HL-60 (cell line): Measurements from ENCODE around the gene MLYCD.

Experiments used
- DNase-seq, 2 experiments: peaks; one replicate each; pipeline ENCODE4 v3.0.0-alpha.2; 2010 to 2020; ENCODE audit warnings: low read depth in 1 of 2, low spot score in 1 of 2
- H3K27ac ChIP-seq: fragments of 250-450 bp; sonication (Bioruptor Pico); replicated peaks from 2 replicates; pipeline ENCODE4 v1.5.1; 2020; ENCODE audit warnings: mild to moderate bottlenecking, moderate library complexity
- H3K27me3 ChIP-seq: fragments of 250-450 bp; sonication (Bioruptor Pico); 2 replicates; pipeline ENCODE4 v1.5.1; 2021; ENCODE audit warnings: mild to moderate bottlenecking, moderate library complexity; ENCODE audit not compliant: insufficient read depth, poor library complexity, severe bottlenecking
- H3K4me3 ChIP-seq: replicated peaks from 2 replicates; pipeline ENCODE4 v1.5.1; 2011; ENCODE audit warnings: mild to moderate bottlenecking, control low read depth, low read length; ENCODE audit not compliant: insufficient read depth
- GABPA ChIP-seq: IDR thresholded peaks from 2 replicates; pipeline ENCODE4 v1.6.1; 2012; ENCODE audit warnings: low read depth
- POLR2AphosphoS5 ChIP-seq: IDR thresholded peaks from 2 replicates; pipeline ENCODE4 v1.6.1; 2012; ENCODE audit warnings: low read depth
- SPI1 ChIP-seq: IDR thresholded peaks from 2 replicates; pipeline ENCODE4 v1.6.1; 2012; ENCODE audit warnings: low read depth, mild to moderate bottlenecking, borderline replicate concordance
- TF ChIP-seq, protein P1 (sequence below): IDR thresholded peaks from one replicate; pipeline ENCODE4 v1.5.1; 2011; ENCODE audit warnings: low read length, control low read depth, inconsistent platforms; ENCODE audit not compliant: insufficient read depth
- TF ChIP-seq, protein P2 (sequence below): IDR thresholded peaks from 2 replicates; pipeline ENCODE4 v1.6.1; 2012; ENCODE audit warnings: low read depth; ENCODE audit not compliant: insufficient replicate concordance

MLYCD gene

DNA sequence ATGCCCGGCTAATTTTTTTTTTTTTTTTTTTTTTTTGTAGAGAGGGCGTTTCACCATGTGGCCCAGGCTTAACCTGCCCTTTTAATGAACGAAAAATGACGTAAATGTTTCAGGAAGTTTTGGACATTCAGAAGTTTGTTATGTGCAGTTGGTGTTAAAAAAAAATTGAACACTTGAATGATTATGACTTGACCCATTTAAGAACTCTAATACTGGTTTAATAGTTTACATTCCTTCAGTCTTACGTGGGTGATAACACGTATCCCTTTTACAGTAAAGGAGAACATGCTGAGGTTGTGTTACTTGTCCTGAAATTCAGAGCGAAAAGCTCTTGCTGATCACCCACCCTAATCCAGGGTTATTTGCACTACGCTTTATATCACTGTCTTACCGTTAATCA lies 1.7 kb downstream of the MLYCD start:
- no peak for DNase-seq
- H3K27me3 ChIP-seq: no peaks in the 10 kb centered on the region
- H3K4me3 ChIP-seq: no peak overlapping the region
- H3K27ac ChIP-seq: no peak overlapping the region
- TF ChIP-seq GABPA (no peak), SPI1 (no peak), POLR2AphosphoS5 (no peak)
- TF ChIP-seq, protein P1, sequence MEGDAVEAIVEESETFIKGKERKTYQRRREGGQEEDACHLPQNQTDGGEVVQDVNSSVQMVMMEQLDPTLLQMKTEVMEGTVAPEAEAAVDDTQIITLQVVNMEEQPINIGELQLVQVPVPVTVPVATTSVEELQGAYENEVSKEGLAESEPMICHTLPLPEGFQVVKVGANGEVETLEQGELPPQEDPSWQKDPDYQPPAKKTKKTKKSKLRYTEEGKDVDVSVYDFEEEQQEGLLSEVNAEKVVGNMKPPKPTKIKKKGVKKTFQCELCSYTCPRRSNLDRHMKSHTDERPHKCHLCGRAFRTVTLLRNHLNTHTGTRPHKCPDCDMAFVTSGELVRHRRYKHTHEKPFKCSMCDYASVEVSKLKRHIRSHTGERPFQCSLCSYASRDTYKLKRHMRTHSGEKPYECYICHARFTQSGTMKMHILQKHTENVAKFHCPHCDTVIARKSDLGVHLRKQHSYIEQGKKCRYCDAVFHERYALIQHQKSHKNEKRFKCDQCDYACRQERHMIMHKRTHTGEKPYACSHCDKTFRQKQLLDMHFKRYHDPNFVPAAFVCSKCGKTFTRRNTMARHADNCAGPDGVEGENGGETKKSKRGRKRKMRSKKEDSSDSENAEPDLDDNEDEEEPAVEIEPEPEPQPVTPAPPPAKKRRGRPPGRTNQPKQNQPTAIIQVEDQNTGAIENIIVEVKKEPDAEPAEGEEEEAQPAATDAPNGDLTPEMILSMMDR: no peak
- TF ChIP-seq, protein P2, sequence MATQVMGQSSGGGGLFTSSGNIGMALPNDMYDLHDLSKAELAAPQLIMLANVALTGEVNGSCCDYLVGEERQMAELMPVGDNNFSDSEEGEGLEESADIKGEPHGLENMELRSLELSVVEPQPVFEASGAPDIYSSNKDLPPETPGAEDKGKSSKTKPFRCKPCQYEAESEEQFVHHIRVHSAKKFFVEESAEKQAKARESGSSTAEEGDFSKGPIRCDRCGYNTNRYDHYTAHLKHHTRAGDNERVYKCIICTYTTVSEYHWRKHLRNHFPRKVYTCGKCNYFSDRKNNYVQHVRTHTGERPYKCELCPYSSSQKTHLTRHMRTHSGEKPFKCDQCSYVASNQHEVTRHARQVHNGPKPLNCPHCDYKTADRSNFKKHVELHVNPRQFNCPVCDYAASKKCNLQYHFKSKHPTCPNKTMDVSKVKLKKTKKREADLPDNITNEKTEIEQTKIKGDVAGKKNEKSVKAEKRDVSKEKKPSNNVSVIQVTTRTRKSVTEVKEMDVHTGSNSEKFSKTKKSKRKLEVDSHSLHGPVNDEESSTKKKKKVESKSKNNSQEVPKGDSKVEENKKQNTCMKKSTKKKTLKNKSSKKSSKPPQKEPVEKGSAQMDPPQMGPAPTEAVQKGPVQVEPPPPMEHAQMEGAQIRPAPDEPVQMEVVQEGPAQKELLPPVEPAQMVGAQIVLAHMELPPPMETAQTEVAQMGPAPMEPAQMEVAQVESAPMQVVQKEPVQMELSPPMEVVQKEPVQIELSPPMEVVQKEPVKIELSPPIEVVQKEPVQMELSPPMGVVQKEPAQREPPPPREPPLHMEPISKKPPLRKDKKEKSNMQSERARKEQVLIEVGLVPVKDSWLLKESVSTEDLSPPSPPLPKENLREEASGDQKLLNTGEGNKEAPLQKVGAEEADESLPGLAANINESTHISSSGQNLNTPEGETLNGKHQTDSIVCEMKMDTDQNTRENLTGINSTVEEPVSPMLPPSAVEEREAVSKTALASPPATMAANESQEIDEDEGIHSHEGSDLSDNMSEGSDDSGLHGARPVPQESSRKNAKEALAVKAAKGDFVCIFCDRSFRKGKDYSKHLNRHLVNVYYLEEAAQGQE: no peak

DNA sequence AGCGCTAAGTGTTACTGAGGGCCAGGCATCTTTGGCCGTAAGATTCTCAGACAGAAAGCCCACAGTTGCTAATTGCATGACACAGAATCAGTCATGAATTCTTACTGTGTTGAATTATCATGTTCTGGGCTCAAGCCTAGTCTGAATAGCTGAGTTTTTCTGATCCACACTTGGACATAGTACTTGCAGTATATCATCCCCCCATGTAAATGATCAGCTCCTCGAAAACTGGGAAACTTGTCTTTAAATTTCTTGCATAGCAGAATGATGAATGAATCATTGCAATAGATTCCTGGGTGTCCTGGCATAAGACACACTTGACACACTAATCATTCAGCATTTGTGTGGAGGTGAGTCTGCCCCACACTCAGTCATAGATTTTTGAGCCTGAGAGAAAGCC lies 2.2 kb downstream of the MLYCD start:
- Histone ChIP-seq H3K27me3 (no peaks in the 10 kb centered on the region), H3K27ac (no peak overlapping the region), H3K4me3 (no peak overlapping the region)
- TF ChIP-seq GABPA (no peak), POLR2AphosphoS5 (no peak), SPI1 (no peak)
- TF ChIP-seq, protein P1: no peak
- TF ChIP-seq, protein P2: no peak
- no peak for DNase-seq

DNA sequence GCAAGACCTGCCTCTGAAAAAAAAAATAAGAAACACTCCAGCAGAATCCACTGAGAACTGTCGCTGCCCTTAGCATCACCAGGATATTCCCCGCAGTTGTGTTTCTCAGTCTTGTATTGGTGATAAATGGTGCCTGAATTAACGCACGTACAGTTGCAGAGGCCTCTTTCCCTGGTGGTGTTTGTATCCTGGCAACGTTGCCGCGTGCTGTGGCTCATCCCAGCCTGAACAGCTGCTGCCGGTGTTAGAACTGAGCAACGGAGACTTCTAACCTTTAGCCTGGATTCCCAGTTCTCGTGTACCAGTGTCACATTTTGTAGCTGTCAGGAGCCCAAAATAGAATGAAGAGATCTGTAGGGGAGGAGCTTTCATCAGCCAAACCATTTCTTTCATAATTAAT lies 4.8 kb downstream of the MLYCD start:
- H3K27me3 ChIP-seq: no peaks in the 10 kb centered on the region
- DNase-seq: no peak
- no peak overlapping the region for H3K4me3 ChIP-seq
- no peak overlapping the region for H3K27ac ChIP-seq
- no peak for TF ChIP-seq SPI1
- no peak for TF ChIP-seq GABPA
- TF ChIP-seq, protein P2: no peak
- TF ChIP-seq, protein P1: no peak
- TF ChIP-seq POLR2AphosphoS5: no peak
